Neural progenitor cell (in vitro differentiated cells): ENCODE results near the gene CHST6.

ENCODE experiments used
- EZH2 ChIP-seq: fragments of 200-600 bp; sonication (generic); IDR thresholded peaks from 2 replicates; pipeline ENCODE4 v1.6.1; 2017; ENCODE audit warnings: antibody characterized with exemption, mild to moderate bottlenecking, moderate library complexity
- TF ChIP-seq, protein P1 (sequence below): fragments of 200-600 bp; sonication (generic); IDR thresholded peaks from 2 replicates; pipeline ENCODE4 v1.5.1; 2017; ENCODE audit warnings: antibody characterized with exemption, mild to moderate bottlenecking

GRCh38 chr16:75485230-75486013, 9.8 kb downstream of the CHST6 start:
- TF ChIP-seq, protein P1, sequence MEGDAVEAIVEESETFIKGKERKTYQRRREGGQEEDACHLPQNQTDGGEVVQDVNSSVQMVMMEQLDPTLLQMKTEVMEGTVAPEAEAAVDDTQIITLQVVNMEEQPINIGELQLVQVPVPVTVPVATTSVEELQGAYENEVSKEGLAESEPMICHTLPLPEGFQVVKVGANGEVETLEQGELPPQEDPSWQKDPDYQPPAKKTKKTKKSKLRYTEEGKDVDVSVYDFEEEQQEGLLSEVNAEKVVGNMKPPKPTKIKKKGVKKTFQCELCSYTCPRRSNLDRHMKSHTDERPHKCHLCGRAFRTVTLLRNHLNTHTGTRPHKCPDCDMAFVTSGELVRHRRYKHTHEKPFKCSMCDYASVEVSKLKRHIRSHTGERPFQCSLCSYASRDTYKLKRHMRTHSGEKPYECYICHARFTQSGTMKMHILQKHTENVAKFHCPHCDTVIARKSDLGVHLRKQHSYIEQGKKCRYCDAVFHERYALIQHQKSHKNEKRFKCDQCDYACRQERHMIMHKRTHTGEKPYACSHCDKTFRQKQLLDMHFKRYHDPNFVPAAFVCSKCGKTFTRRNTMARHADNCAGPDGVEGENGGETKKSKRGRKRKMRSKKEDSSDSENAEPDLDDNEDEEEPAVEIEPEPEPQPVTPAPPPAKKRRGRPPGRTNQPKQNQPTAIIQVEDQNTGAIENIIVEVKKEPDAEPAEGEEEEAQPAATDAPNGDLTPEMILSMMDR, result no peak
- no peak for TF ChIP-seq EZH2
